GM21367 (cell line): Measurements from ENCODE around the gene C2orf92.

Source experiments
- ATAC-seq: cut with Tn5 transposase; IDR thresholded peaks from one replicate; pipeline ENCODE4 v1.9.1; 2021; ENCODE audit not compliant: unreplicated experiment

Gene C2orf92

GRCh38 chr2:97726261-97727064 is 57.0 kb downstream of the C2orf92 start:
- no peak for ATAC-seq

- ATAC-seq = no peak
Observed at GRCh38 chr2:97727296-97727695, 57.8 kb downstream of the C2orf92 start.

- ATAC-seq = no peak
Observed at GRCh38 chr2:97728091-97728731, 58.7 kb downstream of the C2orf92 start.

GRCh38 chr2:97730245-97730644 is 60.7 kb downstream of the C2orf92 start:
- ATAC-seq = no peak

- no peak for ATAC-seq
Observed at GRCh38 chr2:97731274-97732020, 61.9 kb downstream of the C2orf92 start.

GRCh38 chr2:97732436-97733340 is 63.2 kb downstream of the C2orf92 start:
- ATAC-seq = no peak

- ATAC-seq = no peak
Observed at GRCh38 chr2:97733341-97734035, 64.0 kb downstream of the C2orf92 start.

- ATAC-seq = no peak
Observed at GRCh38 chr2:97734061-97735051, 64.8 kb downstream of the C2orf92 start.

GRCh38 chr2:97735161-97735561 is 65.6 kb downstream of the C2orf92 start:
- no peak for ATAC-seq

- ATAC-seq = no peak
Observed at GRCh38 chr2:97736185-97736584, 66.7 kb downstream of the C2orf92 start.

GRCh38 chr2:97736608-97737330 is 67.3 kb downstream of the C2orf92 start:
- ATAC-seq = no peak

- no peak for ATAC-seq
Observed at GRCh38 chr2:97737421-97738178, 68.1 kb downstream of the C2orf92 start.

GRCh38 chr2:97738179-97739019 is 68.9 kb downstream of the C2orf92 start:
- ATAC-seq = no peak

GRCh38 chr2:97739020-97739892 is 69.7 kb downstream of the C2orf92 start:
- ATAC-seq = no peak

GRCh38 chr2:97739893-97740245 is 70.4 kb downstream of the C2orf92 start:
- ATAC-seq = no peak
